GM12878 (cell line): ENCODE data around the gene USH2A.

Experiments
- BCL11A ChIP-seq: IDR thresholded peaks from 2 replicates; pipeline ENCODE4 v1.6.1; 2011; ENCODE audit warnings: low read depth, low read length
- CTCF ChIP-seq, 3 experiments: IDR thresholded peaks in 2 of 3; conservative IDR thresholded peaks in 1 of 3; 2 replicates each; pipeline ENCODE4 v1.5.1; 2011; ENCODE audit warnings: low read depth in 3 of 3, low read length in 3 of 3, mild to moderate bottlenecking in 3 of 3, control low read depth in 2 of 3, moderate library complexity in 2 of 3, inconsistent platforms in 1 of 3, mixed read lengths in 1 of 3; ENCODE audit not compliant: control insufficient read depth in 2 of 3, insufficient read depth in 1 of 3; ENCODE audit errors: extremely low read depth in 1 of 3
- EP300 ChIP-seq, 2 experiments: fragments of 150-350 bp in 1 of 2; IDR thresholded peaks; 2 replicates each; pipeline ENCODE4 v1.6.1; 2011 to 2012; ENCODE audit warnings: low read depth in 2 of 2, low read length in 2 of 2, borderline replicate concordance in 1 of 2, improper control_type of control experiment in 1 of 2, inconsistent platforms in 1 of 2; ENCODE audit not compliant: control insufficient read depth in 1 of 2
- EZH2 ChIP-seq: IDR thresholded peaks from 2 replicates; pipeline ENCODE4 v1.6.1; 2012; ENCODE audit warnings: low read depth, mild to moderate bottlenecking, control low read depth, inconsistent platforms, low read length, borderline replicate concordance; ENCODE audit not compliant: control insufficient read depth
- POLR2A ChIP-seq: IDR thresholded peaks from 2 replicates; pipeline ENCODE4 v1.6.1; 2011; ENCODE audit warnings: low read depth, mild to moderate bottlenecking, low read length
- POLR2AphosphoS5 ChIP-seq: IDR thresholded peaks from 2 replicates; pipeline ENCODE4 v1.6.1; 2011; ENCODE audit warnings: mild to moderate bottlenecking, low read length, inconsistent platforms
- RFX5 ChIP-seq: IDR thresholded peaks from 2 replicates; pipeline ENCODE4 v1.6.1; 2011; ENCODE audit warnings: low read depth, low read length, improper control_type of control experiment
- SUZ12 ChIP-seq: fragments of 200-600 bp; sonication (generic); IDR thresholded peaks from one replicate; pipeline ENCODE4 v1.6.1; 2018; ENCODE audit warnings: antibody characterized with exemption, mild to moderate bottlenecking; ENCODE audit not compliant: unreplicated experiment
- TCF12 ChIP-seq: IDR thresholded peaks from 2 replicates; pipeline ENCODE4 v1.6.1; 2011; ENCODE audit warnings: low read depth, mild to moderate bottlenecking, low read length
- TF ChIP-seq, protein P1 (sequence below): fragments of 450-650 bp; IDR thresholded peaks from 2 replicates; pipeline ENCODE4 v1.6.1; 2017; ENCODE audit warnings: mild to moderate bottlenecking, moderate library complexity
- TF ChIP-seq, protein P2 (sequence below): IDR thresholded peaks from 2 replicates; pipeline ENCODE4 v1.6.1; 2011; ENCODE audit warnings: mild to moderate bottlenecking, low read depth, low read length, moderate library complexity; ENCODE audit not compliant: insufficient replicate concordance
- TF ChIP-seq, protein P3 (sequence below): IDR thresholded peaks from 2 replicates; pipeline ENCODE4 v1.6.1; 2012; ENCODE audit warnings: mild to moderate bottlenecking, low read depth, low read length
- TF ChIP-seq, protein P4 (sequence below): fragments of 450-650 bp; IDR thresholded peaks from 2 replicates; pipeline ENCODE4 v1.6.1; 2016; ENCODE audit warnings: mild to moderate bottlenecking

DNA sequence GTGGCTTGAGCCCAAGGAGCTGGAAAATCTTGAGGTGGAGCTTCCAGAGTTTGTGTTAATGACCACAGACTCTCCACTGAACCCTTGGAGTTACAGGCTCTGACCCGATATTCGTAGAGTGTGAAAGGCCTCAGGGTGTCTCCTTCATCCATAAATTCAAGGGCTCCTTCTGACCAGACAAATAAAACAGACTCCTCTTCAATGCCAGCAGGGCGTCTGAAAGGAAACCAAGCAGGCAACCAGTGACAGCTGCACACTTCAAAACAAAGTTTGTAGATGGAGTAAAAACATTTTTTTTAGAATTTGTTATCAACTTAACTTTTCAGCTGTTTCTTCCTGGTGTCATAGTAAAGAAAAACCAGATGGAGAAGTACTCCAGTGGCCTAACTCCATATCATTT is 695.1 kb downstream of the USH2A start:
- TF ChIP-seq CTCF (IDR thresholded peaks at IDR 0.05 in 2 of 3, conservative IDR thresholded peaks at IDR 0.05 in 1 of 3; ENCODE audit: control insufficient read depth in 2 of 3, extremely low read depth in 1 of 3, insufficient read depth in 1 of 3, low read depth in 3 of 3, low read length in 3 of 3) (no peak), BCL11A (no peak), EZH2 (no peak), POLR2A (no peak), RFX5 (no peak), POLR2AphosphoS5 (no peak), EP300 (IDR thresholded peaks at IDR 0.05; ENCODE audit: borderline replicate concordance in 1 of 2, control insufficient read depth in 1 of 2, low read depth in 2 of 2, low read length in 2 of 2) (no peak), TCF12 (no peak), SUZ12 (no peak)
- TF ChIP-seq, protein P1, sequence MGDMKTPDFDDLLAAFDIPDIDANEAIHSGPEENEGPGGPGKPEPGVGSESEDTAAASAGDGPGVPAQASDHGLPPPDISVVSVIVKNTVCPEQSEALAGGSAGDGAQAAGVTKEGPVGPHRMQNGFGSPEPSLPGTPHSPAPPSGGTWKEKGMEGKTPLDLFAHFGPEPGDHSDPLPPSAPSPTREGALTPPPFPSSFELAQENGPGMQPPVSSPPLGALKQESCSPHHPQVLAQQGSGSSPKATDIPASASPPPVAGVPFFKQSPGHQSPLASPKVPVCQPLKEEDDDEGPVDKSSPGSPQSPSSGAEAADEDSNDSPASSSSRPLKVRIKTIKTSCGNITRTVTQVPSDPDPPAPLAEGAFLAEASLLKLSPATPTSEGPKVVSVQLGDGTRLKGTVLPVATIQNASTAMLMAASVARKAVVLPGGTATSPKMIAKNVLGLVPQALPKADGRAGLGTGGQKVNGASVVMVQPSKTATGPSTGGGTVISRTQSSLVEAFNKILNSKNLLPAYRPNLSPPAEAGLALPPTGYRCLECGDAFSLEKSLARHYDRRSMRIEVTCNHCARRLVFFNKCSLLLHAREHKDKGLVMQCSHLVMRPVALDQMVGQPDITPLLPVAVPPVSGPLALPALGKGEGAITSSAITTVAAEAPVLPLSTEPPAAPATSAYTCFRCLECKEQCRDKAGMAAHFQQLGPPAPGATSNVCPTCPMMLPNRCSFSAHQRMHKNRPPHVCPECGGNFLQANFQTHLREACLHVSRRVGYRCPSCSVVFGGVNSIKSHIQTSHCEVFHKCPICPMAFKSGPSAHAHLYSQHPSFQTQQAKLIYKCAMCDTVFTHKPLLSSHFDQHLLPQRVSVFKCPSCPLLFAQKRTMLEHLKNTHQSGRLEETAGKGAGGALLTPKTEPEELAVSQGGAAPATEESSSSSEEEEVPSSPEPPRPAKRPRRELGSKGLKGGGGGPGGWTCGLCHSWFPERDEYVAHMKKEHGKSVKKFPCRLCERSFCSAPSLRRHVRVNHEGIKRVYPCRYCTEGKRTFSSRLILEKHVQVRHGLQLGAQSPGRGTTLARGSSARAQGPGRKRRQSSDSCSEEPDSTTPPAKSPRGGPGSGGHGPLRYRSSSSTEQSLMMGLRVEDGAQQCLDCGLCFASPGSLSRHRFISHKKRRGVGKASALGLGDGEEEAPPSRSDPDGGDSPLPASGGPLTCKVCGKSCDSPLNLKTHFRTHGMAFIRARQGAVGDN, result no peak
- TF ChIP-seq, protein P2, sequence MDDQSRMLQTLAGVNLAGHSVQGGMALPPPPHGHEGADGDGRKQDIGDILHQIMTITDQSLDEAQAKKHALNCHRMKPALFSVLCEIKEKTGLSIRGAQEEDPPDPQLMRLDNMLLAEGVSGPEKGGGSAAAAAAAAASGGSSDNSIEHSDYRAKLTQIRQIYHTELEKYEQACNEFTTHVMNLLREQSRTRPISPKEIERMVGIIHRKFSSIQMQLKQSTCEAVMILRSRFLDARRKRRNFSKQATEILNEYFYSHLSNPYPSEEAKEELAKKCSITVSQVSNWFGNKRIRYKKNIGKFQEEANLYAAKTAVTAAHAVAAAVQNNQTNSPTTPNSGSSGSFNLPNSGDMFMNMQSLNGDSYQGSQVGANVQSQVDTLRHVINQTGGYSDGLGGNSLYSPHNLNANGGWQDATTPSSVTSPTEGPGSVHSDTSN, result no peak
- TF ChIP-seq, protein P3, sequence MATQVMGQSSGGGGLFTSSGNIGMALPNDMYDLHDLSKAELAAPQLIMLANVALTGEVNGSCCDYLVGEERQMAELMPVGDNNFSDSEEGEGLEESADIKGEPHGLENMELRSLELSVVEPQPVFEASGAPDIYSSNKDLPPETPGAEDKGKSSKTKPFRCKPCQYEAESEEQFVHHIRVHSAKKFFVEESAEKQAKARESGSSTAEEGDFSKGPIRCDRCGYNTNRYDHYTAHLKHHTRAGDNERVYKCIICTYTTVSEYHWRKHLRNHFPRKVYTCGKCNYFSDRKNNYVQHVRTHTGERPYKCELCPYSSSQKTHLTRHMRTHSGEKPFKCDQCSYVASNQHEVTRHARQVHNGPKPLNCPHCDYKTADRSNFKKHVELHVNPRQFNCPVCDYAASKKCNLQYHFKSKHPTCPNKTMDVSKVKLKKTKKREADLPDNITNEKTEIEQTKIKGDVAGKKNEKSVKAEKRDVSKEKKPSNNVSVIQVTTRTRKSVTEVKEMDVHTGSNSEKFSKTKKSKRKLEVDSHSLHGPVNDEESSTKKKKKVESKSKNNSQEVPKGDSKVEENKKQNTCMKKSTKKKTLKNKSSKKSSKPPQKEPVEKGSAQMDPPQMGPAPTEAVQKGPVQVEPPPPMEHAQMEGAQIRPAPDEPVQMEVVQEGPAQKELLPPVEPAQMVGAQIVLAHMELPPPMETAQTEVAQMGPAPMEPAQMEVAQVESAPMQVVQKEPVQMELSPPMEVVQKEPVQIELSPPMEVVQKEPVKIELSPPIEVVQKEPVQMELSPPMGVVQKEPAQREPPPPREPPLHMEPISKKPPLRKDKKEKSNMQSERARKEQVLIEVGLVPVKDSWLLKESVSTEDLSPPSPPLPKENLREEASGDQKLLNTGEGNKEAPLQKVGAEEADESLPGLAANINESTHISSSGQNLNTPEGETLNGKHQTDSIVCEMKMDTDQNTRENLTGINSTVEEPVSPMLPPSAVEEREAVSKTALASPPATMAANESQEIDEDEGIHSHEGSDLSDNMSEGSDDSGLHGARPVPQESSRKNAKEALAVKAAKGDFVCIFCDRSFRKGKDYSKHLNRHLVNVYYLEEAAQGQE, result no peak
- TF ChIP-seq, protein P4, sequence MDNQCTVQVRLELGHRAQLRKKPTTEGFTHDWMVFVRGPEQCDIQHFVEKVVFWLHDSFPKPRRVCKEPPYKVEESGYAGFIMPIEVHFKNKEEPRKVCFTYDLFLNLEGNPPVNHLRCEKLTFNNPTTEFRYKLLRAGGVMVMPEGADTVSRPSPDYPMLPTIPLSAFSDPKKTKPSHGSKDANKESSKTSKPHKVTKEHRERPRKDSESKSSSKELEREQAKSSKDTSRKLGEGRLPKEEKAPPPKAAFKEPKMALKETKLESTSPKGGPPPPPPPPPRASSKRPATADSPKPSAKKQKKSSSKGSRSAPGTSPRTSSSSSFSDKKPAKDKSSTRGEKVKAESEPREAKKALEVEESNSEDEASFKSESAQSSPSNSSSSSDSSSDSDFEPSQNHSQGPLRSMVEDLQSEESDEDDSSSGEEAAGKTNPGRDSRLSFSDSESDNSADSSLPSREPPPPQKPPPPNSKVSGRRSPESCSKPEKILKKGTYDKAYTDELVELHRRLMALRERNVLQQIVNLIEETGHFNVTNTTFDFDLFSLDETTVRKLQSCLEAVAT, result no peak
